Measurements from ENCODE around the gene CEP83.

DNA sequence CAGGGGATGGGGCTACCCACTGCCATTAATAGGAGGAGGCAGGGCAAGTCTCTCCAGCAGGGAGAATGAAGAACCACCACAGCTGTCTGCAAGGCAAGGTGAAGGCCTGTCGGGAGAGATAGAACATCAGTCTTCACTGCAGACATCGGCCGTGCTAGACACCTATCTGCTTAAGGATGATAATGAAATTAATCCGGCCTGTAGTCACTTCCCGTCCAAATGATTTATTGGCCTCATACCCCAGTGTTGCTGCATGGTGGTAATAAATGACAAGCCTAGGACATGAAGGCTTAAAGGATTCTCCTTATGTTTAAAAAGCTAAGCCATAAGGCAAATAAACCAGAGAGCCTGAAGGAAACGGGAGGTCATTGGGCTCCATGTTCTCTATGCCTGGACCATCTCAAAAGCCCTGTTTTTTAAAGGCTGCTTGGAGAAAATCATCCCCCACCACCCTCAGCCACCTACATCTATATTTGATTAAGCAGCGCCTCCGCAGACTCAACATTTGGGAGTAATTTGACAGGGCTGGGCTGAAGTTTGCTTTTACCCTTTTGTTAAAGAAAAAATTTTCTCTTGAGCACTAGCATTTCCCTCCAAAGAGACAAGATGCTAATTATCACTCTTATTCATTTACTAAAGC, 173.6 kb downstream of the CEP83 start:
- no peak for TF ChIP-seq RARB (CRISPR knock-in tag; IDR thresholded peaks at IDR 0.05)
- no peak for TF ChIP-seq POU6F1 (CRISPR knock-in tag; IDR thresholded peaks at IDR 0.05; ENCODE audit: borderline replicate concordance, low read depth)
- no peak for TF ChIP-seq CSDC2 (CRISPR knock-in tag; IDR thresholded peaks at IDR 0.05)
- TF ChIP-seq ZNF70 (CRISPR knock-in tag; IDR thresholded peaks at IDR 0.05): no peak
- no peak for TF ChIP-seq ARNTL (CRISPR knock-in tag; IDR thresholded peaks at IDR 0.05; ENCODE audit: borderline replicate concordance, low read depth)
- TF ChIP-seq, protein P1, sequence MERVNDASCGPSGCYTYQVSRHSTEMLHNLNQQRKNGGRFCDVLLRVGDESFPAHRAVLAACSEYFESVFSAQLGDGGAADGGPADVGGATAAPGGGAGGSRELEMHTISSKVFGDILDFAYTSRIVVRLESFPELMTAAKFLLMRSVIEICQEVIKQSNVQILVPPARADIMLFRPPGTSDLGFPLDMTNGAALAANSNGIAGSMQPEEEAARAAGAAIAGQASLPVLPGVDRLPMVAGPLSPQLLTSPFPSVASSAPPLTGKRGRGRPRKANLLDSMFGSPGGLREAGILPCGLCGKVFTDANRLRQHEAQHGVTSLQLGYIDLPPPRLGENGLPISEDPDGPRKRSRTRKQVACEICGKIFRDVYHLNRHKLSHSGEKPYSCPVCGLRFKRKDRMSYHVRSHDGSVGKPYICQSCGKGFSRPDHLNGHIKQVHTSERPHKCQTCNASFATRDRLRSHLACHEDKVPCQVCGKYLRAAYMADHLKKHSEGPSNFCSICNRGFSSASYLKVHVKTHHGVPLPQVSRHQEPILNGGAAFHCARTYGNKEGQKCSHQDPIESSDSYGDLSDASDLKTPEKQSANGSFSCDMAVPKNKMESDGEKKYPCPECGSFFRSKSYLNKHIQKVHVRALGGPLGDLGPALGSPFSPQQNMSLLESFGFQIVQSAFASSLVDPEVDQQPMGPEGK (CRISPR knock-in tag; IDR thresholded peaks at IDR 0.05; ENCODE audit: borderline replicate concordance): no peak
- TF ChIP-seq TSHZ2 (CRISPR knock-in tag; IDR thresholded peaks at IDR 0.05): no peak
- TF ChIP-seq PPARA (CRISPR knock-in tag; IDR thresholded peaks at IDR 0.05; ENCODE audit: borderline replicate concordance): no peak
- no peak for TF ChIP-seq ZNF565 (CRISPR knock-in tag; conservative IDR thresholded peaks at IDR 0.05; ENCODE audit: low read depth)
- no peak for TF ChIP-seq CREB5 (CRISPR knock-in tag; IDR thresholded peaks at IDR 0.05; ENCODE audit: low read depth)
- no peak for TF ChIP-seq SNAI2 (CRISPR knock-in tag; IDR thresholded peaks at IDR 0.05)
- no peak for TF ChIP-seq ISL1 (CRISPR knock-in tag; IDR thresholded peaks at IDR 0.05)
- TF ChIP-seq ZNF8 (CRISPR knock-in tag; IDR thresholded peaks at IDR 0.05): no peak
